ENCODE results near the gene TIAM2. TPM values are rescaled to one million over a fixed set of nuclear protein-coding genes. Genes with fewer than 3 reads are reported as not detected.

TIAM2 gene
- total and polyA plus RNA-seq, 9 of the 15 experiments (the other 6 are each of a cell fraction or from before 2014, with no cell fraction given) = 0.73 to 6.5 (median 4.3) TPM

DNA sequence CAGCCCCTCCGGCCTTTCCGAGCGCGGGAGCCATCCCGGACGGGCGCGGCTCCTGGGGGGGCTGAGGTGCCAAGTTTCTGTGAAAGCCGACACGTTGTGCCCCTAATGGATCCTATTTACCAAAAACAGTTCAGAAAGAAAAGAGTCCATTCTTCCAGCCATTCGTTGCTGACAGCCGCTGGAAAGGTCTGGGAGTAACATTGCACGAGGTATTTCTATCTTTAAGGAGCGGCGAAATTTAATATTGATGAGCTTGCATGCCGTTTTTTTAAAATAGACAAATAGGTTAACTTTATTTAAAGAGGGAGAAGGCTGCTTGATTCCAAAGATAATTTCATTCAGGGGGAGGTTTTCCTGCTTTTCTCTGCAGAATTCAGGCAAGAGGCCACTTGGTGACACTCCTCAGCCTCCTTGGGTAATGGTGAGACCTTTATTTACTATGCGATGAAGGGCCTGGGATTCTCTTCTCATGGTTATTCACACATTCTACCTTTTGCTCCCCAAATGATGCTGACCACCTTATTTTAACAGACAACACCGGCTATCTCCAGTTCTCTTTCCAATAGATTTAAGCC, 988 bp downstream of the TIAM2 start:
- no TSS peak for BruUV-seq (replicated peaks)
- Histone ChIP-seq H3K9me3 (replicated peaks; ENCODE audit: control insufficient read depth, insufficient read depth, low read depth, low read length) (no peaks in the 10 kb centered on the region), H3K27ac (ENCODE audit: extremely low read depth, low read depth, low read length) (no peak overlapping the region), H2AFZ (ENCODE audit: low read depth, low read length) (no peak overlapping the region), H3K4me1 (replicated peaks in 1 of 2; ENCODE audit: control insufficient read depth in 2 of 2, insufficient read depth in 2 of 2, low read length in 2 of 2) (no peaks in the 10 kb centered on the region; a peak in 2 of 5 replicates), H4K20me1 (replicated peaks; ENCODE audit: control insufficient read depth, insufficient read depth, low read length) (no peaks in the 10 kb centered on the region; the same call in 1 of the 2 replicates), H3K4me3 (no peak overlapping the region), H3K4me2 (ENCODE audit: insufficient read depth, low read length) (no peak overlapping the region), H3K9me1 (ENCODE audit: control insufficient read depth, insufficient read depth, low read length) (peaks cover 3% of the 10 kb centered on the region), H3K36me3 (ENCODE audit: control insufficient read depth, insufficient read depth, low read length) (no peaks in the 10 kb centered on the region), H3K9ac (ENCODE audit: insufficient read depth in 1 of 2, low read depth in 2 of 2, low read length in 2 of 2) (no peak overlapping the region), H3K79me2 (ENCODE audit: control insufficient read depth, insufficient read depth, low read length) (no peaks in the 10 kb centered on the region), H3K27me3 (ENCODE audit: control insufficient read depth in 2 of 2, insufficient read depth in 2 of 2, low read length in 2 of 2) (peaks cover 6 to 43% of the 10 kb centered on the region in 2 experiments; a peak in 3 of 5 replicates)
- in situ Hi-C loops (cut with MboI) = no loop called here
- FAIRE-seq (no peak), DNase-seq (ENCODE audit: extremely low read depth in 1 of 4, low spot score in 3 of 4) (no peak), ATAC-seq (no peak)
- WGBS (ENCODE audit: insufficient coverage, low coverage, missing lambda C conversion rate) = 45% methylated on average over 18 of the region's 18 CpGs
- CTCF ChIA-PET (ENCODE audit: low intra/inter-chr PET ratio) = no interaction called here
- POLR2A ChIA-PET = interaction anchor here (0.6 to 0.7 kb wide), 2 partner anchors 11 to 1895 kb away, joined by 3 to 4 read pairs; no protein-coding TSS in a partner anchor
- intact Hi-C loops (cut with micrococcal nuclease) = no loop called here
- TF ChIP-seq, protein P1, sequence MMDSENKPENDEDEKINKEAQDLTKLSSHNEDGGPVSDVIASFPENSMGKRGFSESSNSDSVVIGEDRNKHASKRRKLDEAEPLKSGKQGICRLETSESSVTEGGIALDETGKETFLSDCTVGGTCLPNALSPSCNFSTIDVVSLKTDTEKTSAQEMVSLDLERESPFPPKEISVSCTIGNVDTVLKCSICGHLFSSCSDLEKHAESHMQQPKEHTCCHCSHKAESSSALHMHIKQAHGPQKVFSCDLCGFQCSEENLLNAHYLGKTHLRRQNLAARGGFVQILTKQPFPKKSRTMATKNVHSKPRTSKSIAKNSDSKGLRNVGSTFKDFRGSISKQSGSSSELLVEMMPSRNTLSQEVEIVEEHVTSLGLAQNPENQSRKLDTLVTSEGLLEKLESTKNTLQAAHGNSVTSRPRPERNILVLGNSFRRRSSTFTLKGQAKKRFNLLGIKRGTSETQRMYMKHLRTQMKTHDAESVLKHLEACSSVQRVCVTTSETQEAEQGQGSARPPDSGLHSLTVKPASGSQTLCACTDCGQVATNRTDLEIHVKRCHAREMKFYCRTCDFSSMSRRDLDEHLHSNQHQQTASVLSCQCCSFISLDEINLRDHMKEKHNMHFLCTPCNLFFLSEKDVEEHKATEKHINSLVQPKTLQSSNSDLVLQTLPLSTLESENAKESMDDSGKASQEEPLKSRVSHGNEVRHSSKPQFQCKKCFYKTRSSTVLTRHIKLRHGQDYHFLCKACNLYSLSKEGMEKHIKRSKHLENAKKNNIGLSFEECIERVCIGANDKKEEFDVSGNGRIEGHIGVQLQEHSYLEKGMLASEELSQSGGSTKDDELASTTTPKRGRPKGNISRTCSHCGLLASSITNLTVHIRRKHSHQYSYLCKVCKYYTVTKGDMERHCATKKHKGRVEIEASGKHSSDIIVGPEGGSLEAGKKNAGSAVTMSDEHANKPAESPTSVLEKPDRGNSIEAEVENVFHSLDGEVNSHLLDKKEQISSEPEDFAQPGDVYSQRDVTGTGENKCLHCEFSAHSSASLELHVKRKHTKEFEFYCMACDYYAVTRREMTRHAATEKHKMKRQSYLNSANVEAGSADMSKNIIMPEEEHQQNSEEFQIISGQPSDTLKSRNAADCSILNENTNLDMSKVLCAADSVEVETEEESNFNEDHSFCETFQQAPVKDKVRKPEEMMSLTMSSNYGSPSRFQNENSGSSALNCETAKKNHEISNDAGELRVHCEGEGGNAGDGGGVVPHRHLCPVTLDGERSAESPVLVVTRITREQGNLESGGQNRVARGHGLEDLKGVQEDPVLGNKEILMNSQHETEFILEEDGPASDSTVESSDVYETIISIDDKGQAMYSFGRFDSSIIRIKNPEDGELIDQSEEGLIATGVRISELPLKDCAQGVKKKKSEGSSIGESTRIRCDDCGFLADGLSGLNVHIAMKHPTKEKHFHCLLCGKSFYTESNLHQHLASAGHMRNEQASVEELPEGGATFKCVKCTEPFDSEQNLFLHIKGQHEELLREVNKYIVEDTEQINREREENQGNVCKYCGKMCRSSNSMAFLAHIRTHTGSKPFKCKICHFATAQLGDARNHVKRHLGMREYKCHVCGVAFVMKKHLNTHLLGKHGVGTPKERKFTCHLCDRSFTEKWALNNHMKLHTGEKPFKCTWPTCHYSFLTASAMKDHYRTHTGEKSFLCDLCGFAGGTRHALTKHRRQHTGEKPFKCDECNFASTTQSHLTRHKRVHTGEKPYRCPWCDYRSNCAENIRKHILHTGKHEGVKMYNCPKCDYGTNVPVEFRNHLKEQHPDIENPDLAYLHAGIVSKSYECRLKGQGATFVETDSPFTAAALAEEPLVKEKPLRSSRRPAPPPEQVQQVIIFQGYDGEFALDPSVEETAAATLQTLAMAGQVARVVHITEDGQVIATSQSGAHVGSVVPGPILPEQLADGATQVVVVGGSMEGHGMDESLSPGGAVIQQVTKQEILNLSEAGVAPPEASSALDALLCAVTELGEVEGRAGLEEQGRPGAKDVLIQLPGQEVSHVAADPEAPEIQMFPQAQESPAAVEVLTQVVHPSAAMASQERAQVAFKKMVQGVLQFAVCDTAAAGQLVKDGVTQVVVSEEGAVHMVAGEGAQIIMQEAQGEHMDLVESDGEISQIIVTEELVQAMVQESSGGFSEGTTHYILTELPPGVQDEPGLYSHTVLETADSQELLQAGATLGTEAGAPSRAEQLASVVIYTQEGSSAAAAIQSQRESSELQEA (IDR thresholded peaks at IDR 0.05; ENCODE audit: low read depth) = no peak
- TF ChIP-seq NR2F6 (CRISPR knock-in tag; IDR thresholded peaks at IDR 0.05) (no peak), KLF16 (IDR thresholded peaks at IDR 0.05) (no peak), CGGBP1 (CRISPR knock-in tag; IDR thresholded peaks at IDR 0.05) (no peak), TSC22D4 (tag; IDR thresholded peaks at IDR 0.05) (no peak), ZFPM2 (CRISPR knock-in tag; IDR thresholded peaks at IDR 0.05) (no peak), TSHZ1 (CRISPR knock-in tag; IDR thresholded peaks at IDR 0.05) (no peak), ZNF146 (CRISPR knock-in tag; IDR thresholded peaks at IDR 0.05; ENCODE audit: unreplicated experiment) (no peak), SRSF9 (IDR thresholded peaks at IDR 0.05; ENCODE audit: borderline replicate concordance, low read depth, low read length) (no peak), SAFB (IDR thresholded peaks at IDR 0.05; ENCODE audit: borderline replicate concordance, low read depth, low read length) (no peak), JUNB (CRISPR knock-in tag; conservative IDR thresholded peaks at IDR 0.05) (no peak)

Data from K562 (cell line).